NK-92 (cell line): Measurements from ENCODE around the gene RMRP.

Experiments
- DNase-seq: peaks from one replicate; lab custom pipeline; 2025; ENCODE audit not compliant: unreplicated experiment; lab: John Stamatoyannopoulos, UW

The RMRP gene

DNA sequence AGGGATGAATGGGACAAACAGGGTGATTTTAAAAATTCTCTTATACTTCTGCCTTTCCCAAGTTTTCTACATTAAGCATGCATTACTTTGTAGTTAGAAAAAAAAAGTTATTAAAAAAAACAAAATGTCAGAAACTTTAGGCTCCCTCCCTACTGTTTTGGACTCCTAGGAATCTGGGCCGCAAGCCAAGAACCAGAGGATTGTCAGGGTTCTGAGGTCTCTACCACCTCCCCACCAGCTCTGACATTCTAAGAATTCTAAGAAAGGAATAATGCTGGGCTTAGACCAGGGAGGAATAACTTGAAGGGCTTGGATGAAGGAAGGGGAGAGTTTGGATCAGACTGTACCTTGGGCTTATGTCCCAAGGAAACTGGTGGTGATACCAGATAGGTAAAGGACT is 8.2 kb upstream of the RMRP start:
- DNase-seq: no peak

DNA sequence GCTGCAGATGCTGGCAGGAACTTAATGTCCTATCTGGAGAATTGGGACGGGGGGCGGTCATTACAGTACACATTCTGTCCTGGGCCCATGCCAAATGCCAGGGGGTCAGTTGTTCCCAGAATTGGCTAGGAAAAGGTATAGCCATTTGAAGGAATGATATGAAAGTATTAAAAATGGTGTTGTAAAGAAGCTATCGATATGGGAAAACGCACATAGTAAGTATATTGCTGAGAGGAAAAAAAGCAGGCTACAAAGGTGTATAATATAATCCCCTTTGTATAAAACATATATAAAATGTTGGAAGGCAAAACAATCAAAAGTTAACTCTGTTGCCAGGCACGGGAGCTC is 7.6 kb upstream of the RMRP start:
- DNase-seq: no peak

DNA sequence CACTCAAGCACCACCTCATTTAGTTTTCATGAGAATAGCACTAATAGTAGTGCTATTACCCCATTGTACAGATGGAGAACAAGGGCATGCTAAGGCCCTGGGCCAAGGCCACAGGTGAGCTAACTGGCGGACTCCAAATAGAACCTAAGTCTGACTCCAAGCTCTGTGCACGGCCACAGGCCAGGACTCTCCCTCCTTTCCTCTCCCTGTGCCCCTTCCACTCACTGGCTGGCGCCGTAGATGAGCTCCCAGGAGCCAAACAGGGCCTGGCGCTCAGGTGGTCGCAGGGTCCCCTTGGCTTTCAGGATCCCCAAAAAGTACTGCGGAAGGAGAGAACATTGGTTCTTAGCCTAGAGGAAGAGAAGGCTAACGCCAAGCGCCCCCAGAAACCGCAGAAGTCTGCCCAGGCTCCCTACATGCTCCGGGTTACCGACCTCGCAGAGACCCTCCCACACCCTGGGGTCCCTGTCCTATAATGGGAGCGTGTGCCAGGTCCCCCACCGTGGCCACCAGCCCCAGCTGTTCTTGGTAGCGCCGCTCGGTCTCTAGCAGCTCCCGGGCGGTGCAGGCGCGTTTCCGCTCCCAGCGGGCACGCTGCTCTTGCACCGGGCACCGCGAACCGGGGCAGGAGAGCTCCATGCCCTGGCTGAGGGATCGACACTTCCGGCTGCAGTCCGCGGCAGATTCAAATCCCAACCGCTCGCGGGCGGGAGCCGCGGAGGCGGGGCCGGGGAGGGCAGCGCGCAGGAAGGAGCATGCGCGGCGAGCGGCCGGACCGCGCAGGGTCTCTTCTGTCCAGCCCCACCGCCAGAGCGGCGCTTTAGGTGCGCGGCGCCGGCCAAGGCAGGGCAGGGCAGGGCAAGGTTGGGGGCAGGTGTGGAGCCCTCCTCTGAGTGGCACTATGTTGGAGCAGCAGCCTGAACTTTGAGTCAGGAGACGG is 7.0 kb upstream of the RMRP start, which contains the start of gene ARHGEF39:
Gene ARHGEF39 (minus strand): TSS at position 665 of the 940 bp plus-strand sequence. CDS start 26 bp downstream, at position 639.
- no peak for DNase-seq

GRCh38 chr9:35662437-35662836 is 4.6 kb upstream of the RMRP start:
- no peak for DNase-seq

DNA sequence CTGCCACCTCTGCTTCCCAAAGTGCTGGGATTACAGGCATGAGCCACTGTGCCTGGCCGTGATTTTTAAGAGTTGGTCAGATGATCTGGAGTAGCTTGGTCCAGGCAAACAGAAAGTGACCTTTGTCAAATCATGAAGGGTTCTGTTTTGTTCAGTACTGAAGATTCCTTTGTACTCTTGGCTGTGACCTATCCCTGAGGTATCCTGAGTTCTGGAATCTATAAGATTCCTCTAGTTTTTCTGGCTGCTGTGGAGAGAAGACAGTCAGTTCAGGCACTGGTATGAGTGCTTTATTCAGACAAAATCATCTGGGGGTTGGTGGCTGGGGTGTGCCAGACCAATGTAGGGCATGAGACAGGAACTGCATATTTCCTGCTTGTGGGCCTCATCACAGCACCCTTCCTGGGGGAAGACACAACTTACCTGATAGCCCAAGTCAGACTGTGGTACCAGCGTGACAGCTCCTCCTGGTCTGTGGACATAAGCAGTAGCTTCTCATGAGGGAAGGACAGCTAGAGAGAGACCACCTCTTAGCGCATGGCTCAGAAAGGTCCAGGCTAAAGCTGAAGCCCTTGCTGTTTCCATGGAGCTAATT is 4.0 kb upstream of the RMRP start:
- DNase-seq: no peak

GRCh38 chr9:35660966-35661415 is 3.2 kb upstream of the RMRP start:
- no peak for DNase-seq

GRCh38 chr9:35659340-35659739 is 1.5 kb upstream of the RMRP start:
- no peak for DNase-seq

GRCh38 chr9:35658968-35659220 is 1.1 kb upstream of the RMRP start:
- no peak for DNase-seq

DNA sequence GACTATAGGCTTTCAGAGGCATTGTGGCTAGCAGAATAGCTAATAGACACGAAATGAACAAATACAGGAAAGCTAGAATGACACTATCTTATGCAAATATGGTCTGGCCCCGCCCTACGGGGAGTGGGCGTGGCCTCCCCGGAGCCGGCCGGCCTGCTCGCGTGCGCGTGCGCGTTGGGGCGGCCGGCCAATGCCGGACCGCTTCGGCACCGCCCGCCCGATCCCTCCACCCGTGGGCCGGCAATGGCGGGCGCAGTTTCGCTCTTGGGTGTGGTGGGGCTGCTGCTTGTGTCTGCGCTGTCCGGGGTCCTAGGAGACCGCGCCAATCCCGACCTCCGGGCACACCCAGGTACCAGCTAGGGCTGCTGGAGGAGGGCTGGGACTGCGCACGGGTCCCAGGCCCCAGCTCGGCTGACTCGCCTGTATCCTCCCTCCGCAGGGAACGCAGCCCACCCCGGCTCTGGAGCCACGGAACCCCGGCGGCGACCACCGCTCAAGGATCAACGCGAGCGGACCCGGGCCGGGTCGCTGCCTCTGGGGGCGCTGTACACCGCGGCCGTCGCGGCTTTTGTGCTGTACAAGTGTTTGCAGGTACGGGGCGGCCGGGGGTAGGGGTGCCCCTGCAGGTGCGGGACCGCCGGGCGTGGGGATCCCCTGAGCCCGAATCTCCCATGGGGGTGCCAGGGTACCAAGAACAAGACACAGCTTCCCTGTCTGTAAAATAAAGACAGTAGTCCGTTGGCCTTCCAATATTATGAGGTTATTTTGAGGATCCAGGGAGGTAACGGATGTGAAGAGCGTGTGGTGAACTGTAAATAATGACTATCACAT is 533 bp upstream of the RMRP start, which contains the start of gene CCDC107:
Gene CCDC107 (plus strand): TSS at position 156 of the 831 bp plus-strand sequence. CDS start 88 bp downstream, at position 244.
- no peak for DNase-seq

DNA sequence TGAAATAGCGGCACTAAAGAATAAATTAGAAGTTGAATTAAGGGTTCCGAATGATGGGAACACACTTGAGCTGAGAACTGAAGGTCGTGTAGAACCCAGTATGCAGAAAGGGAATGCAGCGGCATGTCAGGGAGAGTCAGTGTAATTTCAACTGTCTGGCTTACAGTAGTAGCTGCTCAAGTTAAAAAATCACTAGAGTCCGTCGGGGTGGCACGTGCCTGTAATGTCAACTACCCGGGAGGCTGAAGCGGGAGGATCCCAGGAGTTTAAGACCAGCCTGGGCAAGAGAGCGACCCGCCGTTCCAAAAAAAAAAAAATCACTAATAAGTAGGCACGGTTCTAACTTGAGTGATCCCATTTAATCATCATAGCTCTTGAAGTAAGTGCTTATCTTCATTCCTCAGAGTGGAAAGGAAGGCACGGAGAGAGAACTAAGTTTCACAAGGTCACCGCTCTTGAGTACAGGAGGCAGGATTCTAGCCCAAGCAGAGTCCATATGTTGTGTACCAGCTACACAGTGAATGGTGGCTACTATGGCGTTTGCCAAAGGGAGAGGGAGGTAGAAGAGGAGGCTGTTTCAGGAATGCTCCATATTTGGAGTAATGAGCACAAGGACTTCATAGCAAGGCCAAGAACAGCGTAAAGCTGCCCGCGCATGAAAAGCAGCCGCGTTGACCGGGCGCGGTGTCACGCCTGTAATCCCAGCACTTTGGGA is 831 bp downstream of the RMRP start:
- no peak for DNase-seq

GRCh38 chr9:35656348-35656747 is 1.5 kb downstream of the RMRP start:
- DNase-seq: no peak

GRCh38 chr9:35653611-35654010 is 4.2 kb downstream of the RMRP start:
- DNase-seq: no peak

GRCh38 chr9:35652829-35653209 is 5.0 kb downstream of the RMRP start:
- DNase-seq: no peak

GRCh38 chr9:35651956-35652828 is 5.6 kb downstream of the RMRP start:
- DNase-seq: no peak

GRCh38 chr9:35650341-35651158 is 7.3 kb downstream of the RMRP start, which contains the start of gene SIT1:
Gene SIT1, minus strand, starts transcription at chr9:35650931. Its CDS starts 78 bp downstream, at chr9:35650853.
- DNase-seq: no peak

DNA sequence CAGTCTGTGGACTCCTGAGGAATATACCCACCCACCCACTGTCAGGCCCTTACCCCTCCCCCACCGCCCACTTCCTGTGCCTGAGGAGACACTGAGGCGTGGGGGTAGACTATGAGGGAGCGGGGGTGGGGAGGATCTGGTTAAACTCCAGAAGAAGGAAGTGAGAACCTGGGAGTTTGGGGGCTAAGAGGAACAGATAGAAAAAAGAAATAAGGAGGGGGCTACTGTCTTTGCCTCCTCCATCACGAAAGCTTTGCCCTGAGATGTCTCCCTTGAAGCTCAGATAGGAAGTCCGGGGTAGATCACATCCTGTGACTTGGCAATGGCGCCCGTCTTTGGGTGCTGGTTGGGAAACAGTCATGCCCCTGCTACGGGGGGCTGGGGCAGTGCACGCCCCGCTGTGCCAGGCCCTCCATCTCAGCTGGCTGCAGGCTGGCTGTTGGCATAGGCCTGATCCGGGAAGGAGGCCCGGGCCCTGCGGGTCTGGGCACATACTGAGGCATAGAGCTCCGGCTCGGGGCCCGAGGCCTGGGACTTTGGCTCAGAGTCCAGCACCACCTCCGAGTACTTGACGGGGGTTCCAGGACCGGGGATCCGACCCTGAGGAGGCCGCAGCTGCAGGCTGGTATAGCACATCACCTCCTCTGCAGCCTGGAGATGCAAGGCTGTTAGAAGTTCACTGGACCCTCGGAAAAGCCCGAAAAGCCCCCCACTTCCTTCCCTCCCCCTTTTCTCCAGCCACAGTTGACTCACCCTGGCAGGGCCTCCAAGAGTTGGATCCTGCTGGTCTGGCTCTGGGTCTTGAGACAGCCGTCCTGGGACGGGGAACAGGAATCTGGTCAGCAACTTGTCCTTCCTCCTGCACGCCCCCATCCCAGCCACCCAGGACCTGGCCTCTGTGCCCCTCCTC is 8.1 kb downstream of the RMRP start:
- DNase-seq: no peak

- peak; percentile 28 for DNase-seq
Measured at GRCh38 chr9:35646533-35647265, 11.1 kb downstream of the RMRP start.
